ENCODE results near the gene TMEM233.

TMEM233 gene

DNA sequence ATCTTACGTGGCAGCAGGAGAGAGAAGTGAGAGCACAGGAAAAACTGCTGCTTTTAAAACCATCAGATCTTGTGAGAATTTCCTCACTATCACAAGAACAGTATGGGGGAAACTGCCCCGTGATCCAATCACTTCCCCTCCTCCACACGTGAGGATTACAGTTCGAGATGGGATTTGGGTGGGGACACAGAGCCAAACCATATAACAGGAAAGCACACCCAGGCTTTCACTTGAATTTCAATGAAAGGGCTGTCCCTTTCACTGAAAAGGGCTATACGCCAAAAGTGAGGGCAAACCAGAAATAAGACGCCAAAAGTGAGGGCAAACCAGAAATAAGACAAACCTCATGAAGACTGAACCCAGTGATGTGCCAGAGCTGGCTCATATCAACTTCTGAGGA is 22.8 kb upstream of the TMEM233 start:
- TF ChIP-seq, protein P1, sequence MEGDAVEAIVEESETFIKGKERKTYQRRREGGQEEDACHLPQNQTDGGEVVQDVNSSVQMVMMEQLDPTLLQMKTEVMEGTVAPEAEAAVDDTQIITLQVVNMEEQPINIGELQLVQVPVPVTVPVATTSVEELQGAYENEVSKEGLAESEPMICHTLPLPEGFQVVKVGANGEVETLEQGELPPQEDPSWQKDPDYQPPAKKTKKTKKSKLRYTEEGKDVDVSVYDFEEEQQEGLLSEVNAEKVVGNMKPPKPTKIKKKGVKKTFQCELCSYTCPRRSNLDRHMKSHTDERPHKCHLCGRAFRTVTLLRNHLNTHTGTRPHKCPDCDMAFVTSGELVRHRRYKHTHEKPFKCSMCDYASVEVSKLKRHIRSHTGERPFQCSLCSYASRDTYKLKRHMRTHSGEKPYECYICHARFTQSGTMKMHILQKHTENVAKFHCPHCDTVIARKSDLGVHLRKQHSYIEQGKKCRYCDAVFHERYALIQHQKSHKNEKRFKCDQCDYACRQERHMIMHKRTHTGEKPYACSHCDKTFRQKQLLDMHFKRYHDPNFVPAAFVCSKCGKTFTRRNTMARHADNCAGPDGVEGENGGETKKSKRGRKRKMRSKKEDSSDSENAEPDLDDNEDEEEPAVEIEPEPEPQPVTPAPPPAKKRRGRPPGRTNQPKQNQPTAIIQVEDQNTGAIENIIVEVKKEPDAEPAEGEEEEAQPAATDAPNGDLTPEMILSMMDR (IDR thresholded peaks at IDR 0.05; ENCODE audit: low read depth, low read length, missing control alignments) = no peak
- no peak for DNase-seq (ENCODE audit: extremely low read depth, low read depth)
- no peak overlapping the region for H3K4me3 ChIP-seq (replicated peaks; ENCODE audit: low read depth, low read length)

DNA sequence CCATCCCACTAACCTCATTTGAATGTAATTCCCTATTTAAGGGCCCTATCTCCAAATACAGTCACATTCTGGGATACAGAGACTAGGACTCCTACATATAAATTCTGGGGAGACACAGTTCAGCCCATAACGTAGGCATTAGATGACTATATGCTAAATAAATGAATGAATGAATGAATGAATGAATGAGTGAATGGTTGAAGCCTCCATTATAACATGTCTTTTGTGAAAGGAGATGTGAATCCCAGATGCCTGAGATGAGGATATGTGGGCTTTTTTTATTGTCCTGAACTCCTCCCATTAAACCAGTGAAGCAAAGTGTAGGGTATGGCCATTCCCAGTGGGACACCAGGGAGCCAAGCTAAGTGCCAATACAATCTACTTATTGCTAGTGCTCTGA is 20.5 kb upstream of the TMEM233 start:
- TF ChIP-seq, protein P1 (IDR thresholded peaks at IDR 0.05; ENCODE audit: low read depth, low read length, missing control alignments) = no peak
- H3K4me3 ChIP-seq (replicated peaks; ENCODE audit: low read depth, low read length) = no peak overlapping the region
- no peak for DNase-seq (ENCODE audit: extremely low read depth, low read depth)

DNA sequence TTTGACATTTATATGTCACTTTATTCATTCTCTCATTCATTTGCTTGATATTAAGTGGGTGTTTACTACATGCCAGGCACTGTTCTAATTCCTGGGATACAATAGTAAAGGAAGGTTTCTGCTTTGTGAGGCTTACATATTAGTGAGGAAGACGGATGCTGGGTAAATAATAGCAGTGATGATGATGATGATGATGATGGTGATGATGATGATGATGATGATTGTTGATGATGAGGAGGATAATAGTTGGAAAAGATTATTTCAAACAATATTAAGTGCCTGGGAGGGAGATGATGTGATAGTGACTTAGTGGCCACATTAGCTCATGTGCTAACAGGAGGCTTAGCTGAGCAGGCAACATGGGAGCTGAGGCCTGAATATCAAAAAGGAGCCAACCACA is 19.3 kb upstream of the TMEM233 start:
- TF ChIP-seq, protein P1 (IDR thresholded peaks at IDR 0.05; ENCODE audit: low read depth, low read length, missing control alignments) = no peak
- no peak for DNase-seq (ENCODE audit: extremely low read depth, low read depth)
- H3K4me3 ChIP-seq (replicated peaks; ENCODE audit: low read depth, low read length) = no peak overlapping the region

DNA sequence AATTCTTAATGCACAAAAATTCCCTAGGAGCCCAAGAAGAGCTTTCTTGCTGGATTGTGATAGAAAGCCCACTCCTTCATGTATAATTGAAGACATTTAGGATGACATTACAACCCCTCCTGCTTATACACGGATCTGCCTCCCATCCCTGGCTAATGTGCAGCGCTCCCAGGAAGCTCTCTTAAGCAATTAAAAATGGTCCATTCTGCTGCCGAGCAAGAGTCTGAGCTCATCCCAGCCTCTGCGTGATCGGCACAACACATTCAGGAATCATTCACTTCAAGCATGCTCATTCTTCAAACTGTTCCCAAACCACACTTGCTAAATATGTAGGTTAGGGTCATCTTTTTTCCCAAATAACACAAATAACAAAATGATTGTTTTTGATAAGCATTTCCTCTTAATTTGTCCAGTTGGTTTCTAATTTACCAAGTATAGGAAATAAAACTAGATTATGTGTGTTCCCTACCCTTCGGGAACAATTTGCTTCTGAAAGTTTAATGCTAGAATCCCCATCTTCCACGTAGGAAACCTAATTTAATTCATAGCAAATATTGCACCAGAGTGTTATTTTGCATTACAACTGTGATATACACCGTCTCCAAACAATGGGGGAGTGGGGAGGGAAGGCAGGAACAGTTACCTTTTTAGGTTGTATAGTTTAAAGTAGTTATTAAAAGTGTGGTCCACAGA is 17.3 kb upstream of the TMEM233 start:
- H3K4me3 ChIP-seq (replicated peaks; ENCODE audit: low read depth, low read length) = no peak overlapping the region
- no peak for DNase-seq (ENCODE audit: extremely low read depth, low read depth)
- TF ChIP-seq, protein P1 (IDR thresholded peaks at IDR 0.05; ENCODE audit: low read depth, low read length, missing control alignments) = no peak

DNA sequence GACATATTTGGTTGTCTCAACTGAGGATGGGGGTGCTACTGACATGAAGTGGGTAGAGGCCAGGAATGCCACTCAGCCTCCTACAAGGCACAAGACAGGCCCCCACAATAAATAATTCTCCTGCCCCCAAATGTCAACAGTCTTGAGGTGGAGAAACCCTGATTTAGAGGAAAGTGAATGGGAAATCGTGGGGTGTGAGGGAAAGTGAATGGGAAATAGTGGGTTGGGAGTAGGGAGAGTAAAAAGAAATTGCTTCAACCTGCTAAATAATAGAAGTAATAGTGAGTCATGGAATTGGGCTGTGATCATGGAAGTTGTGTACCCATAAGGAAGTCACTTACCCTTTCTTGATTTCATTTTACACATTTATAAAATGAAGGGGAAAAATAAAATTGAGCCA is 16.7 kb upstream of the TMEM233 start:
- TF ChIP-seq, protein P1 (IDR thresholded peaks at IDR 0.05; ENCODE audit: low read depth, low read length, missing control alignments) = no peak
- H3K4me3 ChIP-seq (replicated peaks; ENCODE audit: low read depth, low read length) = no peak overlapping the region
- no peak for DNase-seq (ENCODE audit: extremely low read depth, low read depth)

DNA sequence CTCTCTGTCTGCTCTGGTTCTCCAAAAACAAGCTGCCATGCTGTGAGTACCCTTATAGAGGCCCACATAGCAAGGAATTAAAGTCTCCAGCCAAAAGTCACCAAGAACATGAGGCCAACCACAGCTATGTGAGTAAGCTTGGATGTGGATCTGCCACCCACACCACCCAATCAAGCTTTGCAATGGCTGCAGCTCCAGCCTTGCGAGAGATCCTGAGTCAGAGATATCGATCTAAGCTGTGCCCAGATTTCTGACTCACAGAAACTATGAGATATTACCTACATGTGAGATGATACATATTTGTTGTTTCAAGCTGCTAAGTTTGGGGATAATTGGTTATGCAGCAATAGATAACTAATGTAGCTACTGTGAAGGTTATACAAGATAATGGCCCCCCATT is 15.5 kb upstream of the TMEM233 start:
- TF ChIP-seq, protein P1 (IDR thresholded peaks at IDR 0.05; ENCODE audit: low read depth, low read length, missing control alignments) = no peak
- no peak overlapping the region for H3K4me3 ChIP-seq (replicated peaks; ENCODE audit: low read depth, low read length)
- no peak for DNase-seq (ENCODE audit: extremely low read depth, low read depth)

DNA sequence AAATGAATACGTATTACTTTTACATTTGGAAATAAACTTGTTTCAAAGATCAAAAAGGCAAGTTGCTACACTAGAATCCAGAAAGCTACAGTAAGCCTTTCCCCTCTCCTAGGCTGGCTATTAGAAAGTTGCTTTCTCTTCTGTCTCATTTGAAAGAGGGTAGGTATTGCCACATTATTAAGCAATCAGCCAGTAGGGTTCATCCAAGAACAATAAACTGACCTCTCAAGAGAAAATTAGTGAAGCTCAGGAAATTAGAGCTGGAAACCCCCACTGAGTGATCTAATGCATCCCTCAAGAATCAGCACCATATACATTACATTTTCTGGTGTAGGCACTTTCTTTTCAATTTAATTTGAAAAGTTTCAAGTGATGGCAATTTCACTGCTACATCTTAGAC is 4.5 kb upstream of the TMEM233 start:
- no peak overlapping the region for H3K4me3 ChIP-seq (replicated peaks; ENCODE audit: low read depth, low read length)
- TF ChIP-seq, protein P1 (IDR thresholded peaks at IDR 0.05; ENCODE audit: low read depth, low read length, missing control alignments) = no peak
- DNase-seq (ENCODE audit: extremely low read depth, low read depth) = no peak

Measured in HFF-Myc (cell line).